ENCODE measurements around the gene MAJIN.

DNA sequence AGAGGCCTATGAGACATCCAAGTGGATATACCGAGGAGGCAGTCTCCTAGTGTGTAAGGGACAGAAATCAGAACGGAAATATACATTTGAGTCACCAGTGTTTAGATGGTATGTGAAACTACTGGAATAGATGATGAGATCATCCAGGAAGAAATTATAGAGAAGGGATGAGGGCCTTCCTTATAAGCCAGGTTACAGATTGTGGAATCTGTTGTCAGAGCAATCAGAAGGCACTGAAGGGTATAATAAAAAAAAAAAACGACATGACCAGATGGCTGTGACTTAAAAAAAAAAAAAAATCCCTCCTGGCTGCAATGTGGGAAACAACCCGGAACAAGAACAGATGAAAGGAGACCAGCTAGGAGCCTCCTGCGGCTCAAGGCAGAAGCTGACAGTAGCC is 2.7 kb downstream of the MAJIN start:
- TF ChIP-seq, protein P1, sequence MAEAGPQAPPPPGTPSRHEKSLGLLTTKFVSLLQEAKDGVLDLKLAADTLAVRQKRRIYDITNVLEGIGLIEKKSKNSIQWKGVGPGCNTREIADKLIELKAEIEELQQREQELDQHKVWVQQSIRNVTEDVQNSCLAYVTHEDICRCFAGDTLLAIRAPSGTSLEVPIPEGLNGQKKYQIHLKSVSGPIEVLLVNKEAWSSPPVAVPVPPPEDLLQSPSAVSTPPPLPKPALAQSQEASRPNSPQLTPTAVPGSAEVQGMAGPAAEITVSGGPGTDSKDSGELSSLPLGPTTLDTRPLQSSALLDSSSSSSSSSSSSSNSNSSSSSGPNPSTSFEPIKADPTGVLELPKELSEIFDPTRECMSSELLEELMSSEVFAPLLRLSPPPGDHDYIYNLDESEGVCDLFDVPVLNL (CRISPR knock-in tag; IDR thresholded peaks at IDR 0.05; ENCODE audit: low read depth), result no peak
- TF ChIP-seq, protein P2, sequence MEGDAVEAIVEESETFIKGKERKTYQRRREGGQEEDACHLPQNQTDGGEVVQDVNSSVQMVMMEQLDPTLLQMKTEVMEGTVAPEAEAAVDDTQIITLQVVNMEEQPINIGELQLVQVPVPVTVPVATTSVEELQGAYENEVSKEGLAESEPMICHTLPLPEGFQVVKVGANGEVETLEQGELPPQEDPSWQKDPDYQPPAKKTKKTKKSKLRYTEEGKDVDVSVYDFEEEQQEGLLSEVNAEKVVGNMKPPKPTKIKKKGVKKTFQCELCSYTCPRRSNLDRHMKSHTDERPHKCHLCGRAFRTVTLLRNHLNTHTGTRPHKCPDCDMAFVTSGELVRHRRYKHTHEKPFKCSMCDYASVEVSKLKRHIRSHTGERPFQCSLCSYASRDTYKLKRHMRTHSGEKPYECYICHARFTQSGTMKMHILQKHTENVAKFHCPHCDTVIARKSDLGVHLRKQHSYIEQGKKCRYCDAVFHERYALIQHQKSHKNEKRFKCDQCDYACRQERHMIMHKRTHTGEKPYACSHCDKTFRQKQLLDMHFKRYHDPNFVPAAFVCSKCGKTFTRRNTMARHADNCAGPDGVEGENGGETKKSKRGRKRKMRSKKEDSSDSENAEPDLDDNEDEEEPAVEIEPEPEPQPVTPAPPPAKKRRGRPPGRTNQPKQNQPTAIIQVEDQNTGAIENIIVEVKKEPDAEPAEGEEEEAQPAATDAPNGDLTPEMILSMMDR (IDR thresholded peaks at IDR 0.05 in 2 of 3, conservative IDR thresholded peaks at IDR 0.05 in 1 of 3; ENCODE audit: insufficient read depth in 2 of 3, low read depth in 1 of 3, low read length in 3 of 3), result no peak
- no peak for TF ChIP-seq SMARCA5 (IDR thresholded peaks at IDR 0.05)
- TF ChIP-seq NFE2L1 (tag; IDR thresholded peaks at IDR 0.05; ENCODE audit: borderline replicate concordance, low read depth), result no peak
- TF ChIP-seq ZC3H4 (CRISPR knock-in tag; IDR thresholded peaks at IDR 0.05; ENCODE audit: borderline replicate concordance), result no peak
- TF ChIP-seq RNF2 (IDR thresholded peaks at IDR 0.05), result no peak
- TF ChIP-seq SP1 (CRISPR knock-in tag; IDR thresholded peaks at IDR 0.05), result no peak
- TF ChIP-seq FOXK1 (CRISPR knock-in tag; IDR thresholded peaks at IDR 0.05; ENCODE audit: borderline replicate concordance), result no peak
- no peak for TF ChIP-seq TAF1 (IDR thresholded peaks at IDR 0.05; ENCODE audit: control insufficient read depth, extremely low read depth, insufficient read depth, low read length, severe bottlenecking)
- TF ChIP-seq ZNF197 (CRISPR knock-in tag; IDR thresholded peaks at IDR 0.05; ENCODE audit: low read depth), result no peak
- TF ChIP-seq JUND (IDR thresholded peaks at IDR 0.05; ENCODE audit: borderline replicate concordance, low read depth, low read length), result no peak
- no peak for TF ChIP-seq JUND (tag; IDR thresholded peaks at IDR 0.05; ENCODE audit: borderline replicate concordance, low read depth, low read length)
- TF ChIP-seq LEF1 (IDR thresholded peaks at IDR 0.05), result no peak
- TF ChIP-seq CAMTA2 (CRISPR knock-in tag; conservative IDR thresholded peaks at IDR 0.05), result no peak

Measured in K562 (cell line).